IMR-90 (cell line): ENCODE results near the gene HOXD8. TPM values are rescaled to one million over a fixed set of nuclear protein-coding genes. Genes with fewer than 3 reads are reported as not detected.
A peak's percentile ranks its signal among the peaks of the same experiment; 100 is the strongest.

Source experiments
- ATAC-seq: fragments of 200-7000 bp; cut with Tn5 transposase; 2 replicates; pipeline ENCODE4 v1.9.1; 2020; ENCODE audit warnings: low read depth, mild to moderate bottlenecking, moderate library complexity
- BruUV-seq: library from RNA; stranded (reverse); fragments of 400-500 nt; replicated peaks from 2 replicates; lab custom pipeline; 2021; lab: Mats Ljungman, UMichigan
- CTCF ChIA-PET: fragments of 300-600 bp; formaldehyde crosslinking; extraction: SDS; loops from one replicate; lab custom pipeline; 2021; ENCODE audit warnings: antibody characterized with exemption; lab: Yijun Ruan, JAX
- POLR2A ChIA-PET: fragments of 300-600 bp; sonication (Branson Sonifier 250); formaldehyde crosslinking; loops from one replicate; lab custom pipeline; 2022; ENCODE audit warnings: antibody characterized with exemption; ENCODE audit not compliant: unreplicated experiment; lab: Charles Lee
- DNase-seq: peaks from one replicate; pipeline ENCODE4 v3.0.0; 2013
- H2AFZ ChIP-seq: replicated peaks from 2 replicates; pipeline ENCODE3; 2013; ENCODE audit warnings: low read length, mild to moderate bottlenecking; ENCODE audit not compliant: poor library complexity
- H2AK5ac ChIP-seq: 2 replicates; pipeline ENCODE4 v1.6.1; 2013; ENCODE audit warnings: low read depth, low read length, inconsistent platforms
- H2AK9ac ChIP-seq: replicated peaks from 2 replicates; pipeline ENCODE3; 2013; ENCODE audit warnings: mild to moderate bottlenecking, low read depth, low read length, moderate library complexity; ENCODE audit not compliant: poor library complexity
- H2BK120ac ChIP-seq: 2 replicates; pipeline ENCODE4 v1.6.1; 2013; ENCODE audit warnings: low read depth, low read length, inconsistent platforms
- H2BK15ac ChIP-seq: 3 replicates; pipeline ENCODE4 v1.6.1; 2013; ENCODE audit warnings: low read depth, low read length, inconsistent platforms
- H2BK20ac ChIP-seq: 2 replicates; pipeline ENCODE4 v1.6.1; 2013; ENCODE audit warnings: low read depth, mild to moderate bottlenecking, inconsistent platforms, low read length, moderate library complexity
- H2BK5ac ChIP-seq: 2 replicates; pipeline ENCODE4 v1.6.1; 2013; ENCODE audit warnings: mild to moderate bottlenecking, low read depth, low read length, inconsistent platforms; ENCODE audit not compliant: poor library complexity, severe bottlenecking
- H3K14ac ChIP-seq: replicated peaks from 2 replicates; pipeline ENCODE4 v1.6.1; 2013; ENCODE audit warnings: low read depth, low read length, inconsistent platforms
- H3K18ac ChIP-seq: 2 replicates; pipeline ENCODE4 v1.6.1; 2013; ENCODE audit warnings: low read depth, low read length, control low read depth
- H3K23ac ChIP-seq: 2 replicates; pipeline ENCODE4 v1.6.1; 2013; ENCODE audit warnings: low read depth, low read length, inconsistent platforms
- H3K27ac ChIP-seq: 2 replicates; pipeline ENCODE4 v1.5.1; 2013; ENCODE audit warnings: mild to moderate bottlenecking, control low read depth, low read length; ENCODE audit not compliant: insufficient read depth
- H3K27me3 ChIP-seq: 2 replicates; pipeline ENCODE4 v1.6.1; 2013; ENCODE audit warnings: low read length; ENCODE audit not compliant: control insufficient read depth, insufficient read depth
- H3K36me3 ChIP-seq: 2 replicates; pipeline ENCODE4 v1.6.1; 2013; ENCODE audit warnings: low read length, mixed read lengths; ENCODE audit not compliant: control insufficient read depth, insufficient read depth
- H3K4ac ChIP-seq: 2 replicates; pipeline ENCODE4 v1.6.1; 2013; ENCODE audit warnings: low read depth, low read length, inconsistent platforms
- H3K4me1 ChIP-seq: 2 replicates; pipeline ENCODE4 v1.6.1; 2013; ENCODE audit warnings: low read length, mixed read lengths; ENCODE audit not compliant: control insufficient read depth, insufficient read depth
- H3K4me2 ChIP-seq: 2 replicates; pipeline ENCODE4 v1.6.1; 2013; ENCODE audit warnings: low read depth, mild to moderate bottlenecking, control low read depth, low read length, moderate library complexity
- H3K4me3 ChIP-seq: 2 replicates; pipeline ENCODE4 v1.5.1; 2013; ENCODE audit warnings: low read depth, mild to moderate bottlenecking, control low read depth, low read length, moderate library complexity; ENCODE audit not compliant: insufficient read depth
- H3K56ac ChIP-seq: 2 replicates; pipeline ENCODE4 v1.6.1; 2013; ENCODE audit warnings: low read length, inconsistent platforms; ENCODE audit not compliant: insufficient read depth; ENCODE audit errors: extremely low read depth
- H3K79me1 ChIP-seq, 2 experiments: 2 replicates each; pipeline ENCODE4 v1.6.1; 2013; ENCODE audit warnings: low read length in 2 of 2, inconsistent platforms in 1 of 2, low read depth in 1 of 2
- H3K9ac ChIP-seq: 2 replicates; pipeline ENCODE4 v1.6.1; 2013; ENCODE audit warnings: low read depth, low read length, control low read depth
- H3K9me1 ChIP-seq: 2 replicates; pipeline ENCODE4 v1.6.1; 2013; ENCODE audit warnings: low read length, inconsistent platforms; ENCODE audit not compliant: insufficient read depth
- H3K9me3 ChIP-seq: 2 replicates; pipeline ENCODE4 v1.6.1; 2013; ENCODE audit warnings: low read length; ENCODE audit not compliant: control insufficient read depth, insufficient read depth
- H4K20me1 ChIP-seq: 2 replicates; pipeline ENCODE4 v1.6.1; 2013; ENCODE audit warnings: low read length, inconsistent platforms; ENCODE audit not compliant: insufficient read depth
- H4K5ac ChIP-seq: 2 replicates; pipeline ENCODE4 v1.6.1; 2013; ENCODE audit warnings: mild to moderate bottlenecking, low read depth, low read length, control low read depth
- H4K8ac ChIP-seq, 2 experiments: 2 replicates each; pipeline ENCODE4 v1.6.1; 2013; ENCODE audit warnings: low read depth in 2 of 2, low read length in 2 of 2, control low read depth in 1 of 2, inconsistent platforms in 1 of 2
- H4K91ac ChIP-seq: 2 replicates; pipeline ENCODE4 v1.6.1; 2013; ENCODE audit warnings: low read depth, low read length, inconsistent platforms; ENCODE audit not compliant: insufficient read depth
- BHLHE40 ChIP-seq: fragments of 150-350 bp; IDR thresholded peaks from 2 replicates; pipeline ENCODE4 v1.6.1; 2016; ENCODE audit warnings: mild to moderate bottlenecking, low read depth, low read length
- CEBPB ChIP-seq: IDR thresholded peaks from 2 replicates; pipeline ENCODE4 v1.6.1; 2012; ENCODE audit warnings: low read depth, low read length, improper control_type of control experiment
- MAFK ChIP-seq: IDR thresholded peaks from 2 replicates; pipeline ENCODE4 v1.6.1; 2012; ENCODE audit warnings: low read depth, low read length, improper control_type of control experiment
- RAD21 ChIP-seq: IDR thresholded peaks from 2 replicates; pipeline ENCODE4 v1.6.1; 2012; ENCODE audit warnings: low read length, improper control_type of control experiment
- RFX5 ChIP-seq: IDR thresholded peaks from 2 replicates; pipeline ENCODE4 v1.8.0; 2012; ENCODE audit warnings: low read depth, mild to moderate bottlenecking, low read length, moderate library complexity
- SMC3 ChIP-seq: fragments of 150-350 bp; IDR thresholded peaks from 2 replicates; pipeline ENCODE4 v1.6.1; 2016; ENCODE audit warnings: low read depth, mild to moderate bottlenecking, antibody characterized with exemption, low read length, moderate library complexity
- WGBS, 2 experiments: methylation state at CpG; one replicate each; pipeline versions ENCODE4 v1.1.5 to v1.1.7; 2013; ENCODE audit warnings: missing lambda C conversion rate in 2 of 2; ENCODE audit not compliant: insufficient read length in 1 of 2; ENCODE audit errors: extremely low coverage in 2 of 2; 5-methylcytosine and 5-hydroxymethylcytosine counted together
- dilution Hi-C: fragments of 300-500 bp; cut with HindIII; formaldehyde crosslinking; loops from one replicate; pipeline ENCODE4 v1.14.3; 2018; ENCODE audit warnings: low sequenced_read_pairs; ENCODE audit not compliant: unreplicated experiment
- in situ Hi-C: fragments of 300-500 bp; cut with MboI; formaldehyde crosslinking; loops from 3 replicates; pipeline ENCODE4 v1.14.3; 2019; ENCODE audit warnings: low sequenced_read_pairs, inconsistent platforms, mixed read lengths
- intact Hi-C: fragments of 100-400 bp; cut with micrococcal nuclease; formaldehyde crosslinking; loops from 2 replicates; pipeline ENCODE4 v1.10.0; 2022
- polyA plus RNA-seq, 3 experiments: library from polyadenylated mRNA; depleted of rRNA; stranded (reverse); fragments of >200 nt; gene quantifications; 2 replicates each; pipeline ENCODE4 v1.2.3, GENCODE V29; 2012; ENCODE audit warnings: low replicate concordance in 1 of 3
- total RNA-seq: library from RNA; depleted of rRNA; stranded (reverse); fragments of >200 nt; gene quantifications from 2 replicates; pipeline ENCODE4 v1.2.3, GENCODE V29; 2012
- TF ChIP-seq, protein P1 (sequence below): conservative IDR thresholded peaks from 2 replicates; pipeline ENCODE4 v1.5.1; 2012; ENCODE audit warnings: mild to moderate bottlenecking, low read depth, low read length, improper control_type of control experiment

The HOXD8 gene
- total and polyA plus RNA-seq, 2 of the 4 experiments (the other 2 are of a cell fraction) = not detected

- no peak overlapping the region for H4K91ac ChIP-seq
- in situ Hi-C loops = loop anchor here (25.0 kb wide), 2 partner anchors 1051 to 1351 kb away; no protein-coding TSS in a partner anchor
- no TSS peak for BruUV-seq
- WGBS, 2 experiments = 7% methylated on average over 13 of the region's 49 CpGs; no CpG with 5 or more reads in 1 of the 2 experiments
- H3K27ac ChIP-seq = no peak overlapping the region
- dilution Hi-C loops = no loop called here
- no peak overlapping the region for H3K4ac ChIP-seq
- TF ChIP-seq, protein P1, sequence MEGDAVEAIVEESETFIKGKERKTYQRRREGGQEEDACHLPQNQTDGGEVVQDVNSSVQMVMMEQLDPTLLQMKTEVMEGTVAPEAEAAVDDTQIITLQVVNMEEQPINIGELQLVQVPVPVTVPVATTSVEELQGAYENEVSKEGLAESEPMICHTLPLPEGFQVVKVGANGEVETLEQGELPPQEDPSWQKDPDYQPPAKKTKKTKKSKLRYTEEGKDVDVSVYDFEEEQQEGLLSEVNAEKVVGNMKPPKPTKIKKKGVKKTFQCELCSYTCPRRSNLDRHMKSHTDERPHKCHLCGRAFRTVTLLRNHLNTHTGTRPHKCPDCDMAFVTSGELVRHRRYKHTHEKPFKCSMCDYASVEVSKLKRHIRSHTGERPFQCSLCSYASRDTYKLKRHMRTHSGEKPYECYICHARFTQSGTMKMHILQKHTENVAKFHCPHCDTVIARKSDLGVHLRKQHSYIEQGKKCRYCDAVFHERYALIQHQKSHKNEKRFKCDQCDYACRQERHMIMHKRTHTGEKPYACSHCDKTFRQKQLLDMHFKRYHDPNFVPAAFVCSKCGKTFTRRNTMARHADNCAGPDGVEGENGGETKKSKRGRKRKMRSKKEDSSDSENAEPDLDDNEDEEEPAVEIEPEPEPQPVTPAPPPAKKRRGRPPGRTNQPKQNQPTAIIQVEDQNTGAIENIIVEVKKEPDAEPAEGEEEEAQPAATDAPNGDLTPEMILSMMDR = peak; percentile 67
- TF ChIP-seq RAD21 (peak; percentile 67), MAFK (no peak), RFX5 (no peak), CEBPB (no peak), BHLHE40 (no peak), SMC3 (peak; percentile 53)
- H2AK9ac ChIP-seq = no peak overlapping the region
- H3K27me3 ChIP-seq = peaks cover 88% of the 10 kb centered on the region
- H2BK120ac ChIP-seq = no peak overlapping the region
- H3K4me3 ChIP-seq = peak overlapping the region; percentile 31
- no peak overlapping the region for H4K8ac ChIP-seq
- H2AFZ ChIP-seq = peak overlapping the region; percentile 85
- H3K18ac ChIP-seq = no peak overlapping the region
- H3K36me3 ChIP-seq = no peaks in the 10 kb centered on the region
- ATAC-seq (peak; percentile 84), DNase-seq (peak; percentile 23)
- H3K9ac ChIP-seq = no peak overlapping the region
- H3K79me1 ChIP-seq = no peaks in the 10 kb centered on the region
- intact Hi-C loops = loop anchor here (1.0 to 2.0 kb wide), 3 partner anchors 398 to 722 kb away; no protein-coding TSS in a partner anchor
- H3K14ac ChIP-seq = no peak overlapping the region
- no peak overlapping the region for H2BK15ac ChIP-seq
- no peak overlapping the region for H3K23ac ChIP-seq
- H3K9me1 ChIP-seq = no peaks in the 10 kb centered on the region
- peak overlapping the region; percentile 73 for H3K4me2 ChIP-seq
- no peaks in the 10 kb centered on the region for H3K4me1 ChIP-seq
- H2BK20ac ChIP-seq = no peak overlapping the region
- no peak overlapping the region for H2AK5ac ChIP-seq
- no peak overlapping the region for H2BK5ac ChIP-seq
- peaks cover 18% of the 10 kb centered on the region for H3K9me3 ChIP-seq
- CTCF ChIA-PET = interaction anchor here (0.6 to 2.5 kb wide), 5 partner anchors 10 to 1325 kb away, joined by 3 to 9 read pairs (median 4); no protein-coding TSS in a partner anchor
- POLR2A ChIA-PET = no interaction called here
- no peaks in the 10 kb centered on the region for H4K20me1 ChIP-seq
- H3K56ac ChIP-seq = no peak overlapping the region
- H4K5ac ChIP-seq = no peak overlapping the region
These were observed 41.2 kb upstream of the HOXD8 start for GRCh38 chr2:176088048-176088936.
